H9 (cell line): ENCODE measurements around the gene PTPRF. TPM values are rescaled to one million over a fixed set of nuclear protein-coding genes. Genes with fewer than 3 reads are reported as not detected.

Experiments used
- DNase-seq: peaks from one replicate; pipeline ENCODE4 v3.0.0-alpha.2; 2017
- H2AFZ ChIP-seq: one replicate; pipeline ENCODE4 v1.6.1; 2013; ENCODE audit warnings: mild to moderate bottlenecking, low read length, control low read depth, moderate library complexity
- H2AK5ac ChIP-seq: 2 replicates; pipeline ENCODE4 v1.6.1; 2013; ENCODE audit warnings: low read length, control low read depth, mixed read lengths; ENCODE audit not compliant: insufficient read length
- H2BK120ac ChIP-seq: one replicate; pipeline ENCODE4 v1.6.1; 2013; ENCODE audit warnings: low read depth, mild to moderate bottlenecking, low read length, control low read depth, inconsistent platforms; ENCODE audit not compliant: poor library complexity, severe bottlenecking
- H2BK12ac ChIP-seq: 2 replicates; pipeline ENCODE4 v1.6.1; 2013; ENCODE audit warnings: low read length, control low read depth, mixed read lengths, low read depth; ENCODE audit not compliant: insufficient read length
- H2BK15ac ChIP-seq: 2 replicates; pipeline ENCODE4 v1.6.1; 2013; ENCODE audit warnings: low read depth, low read length, control low read depth
- H2BK20ac ChIP-seq: one replicate; pipeline ENCODE4 v1.6.1; 2013; ENCODE audit warnings: low read depth, mild to moderate bottlenecking, low read length, control low read depth, inconsistent platforms; ENCODE audit not compliant: poor library complexity, severe bottlenecking
- H2BK5ac ChIP-seq: 2 replicates; pipeline ENCODE4 v1.6.1; 2013; ENCODE audit warnings: low read length, control low read depth, mixed read lengths; ENCODE audit not compliant: insufficient read length
- H3K14ac ChIP-seq: 2 replicates; pipeline ENCODE4 v1.6.1; 2013; ENCODE audit warnings: low read length, control low read depth; ENCODE audit not compliant: insufficient read depth
- H3K18ac ChIP-seq: 2 replicates; pipeline ENCODE4 v1.6.1; 2013; ENCODE audit warnings: low read depth, mild to moderate bottlenecking, mixed read lengths, low read length, control low read depth; ENCODE audit not compliant: insufficient read length
- H3K23ac ChIP-seq: 2 replicates; pipeline ENCODE4 v1.6.1; 2013; ENCODE audit warnings: low read length, control low read depth, mixed read lengths, low read depth; ENCODE audit not compliant: insufficient read length
- H3K23me2 ChIP-seq: 2 replicates; pipeline ENCODE4 v1.6.1; 2013; ENCODE audit warnings: low read depth, mild to moderate bottlenecking, mixed read lengths, low read length, control low read depth; ENCODE audit not compliant: insufficient read length, poor library complexity, severe bottlenecking
- H3K27ac ChIP-seq: 2 replicates; pipeline ENCODE4 v1.5.1; 2013; ENCODE audit warnings: low read length, control low read depth, mixed read lengths, low read depth; ENCODE audit not compliant: insufficient read length
- H3K27me3 ChIP-seq: 2 replicates; pipeline ENCODE4 v1.6.1; 2013; ENCODE audit warnings: low read length, control low read depth, inconsistent platforms; ENCODE audit not compliant: insufficient read depth
- H3K4ac ChIP-seq: 2 replicates; pipeline ENCODE4 v1.6.1; 2013; ENCODE audit warnings: low read depth, mild to moderate bottlenecking, control low read depth, inconsistent platforms, low read length, moderate library complexity
- H3K4me1 ChIP-seq: 2 replicates; pipeline ENCODE4 v1.6.1; 2013; ENCODE audit warnings: low read length, control low read depth, inconsistent platforms; ENCODE audit not compliant: insufficient read depth
- H3K4me2 ChIP-seq: 2 replicates; pipeline ENCODE4 v1.6.1; 2013; ENCODE audit warnings: low read length, control low read depth, mixed read lengths; ENCODE audit not compliant: insufficient read length, insufficient read depth
- H3K56ac ChIP-seq: 2 replicates; pipeline ENCODE4 v1.6.1; 2013; ENCODE audit warnings: low read depth, mild to moderate bottlenecking, mixed read lengths, low read length, control low read depth; ENCODE audit not compliant: insufficient read length
- H3K79me1 ChIP-seq: 2 replicates; pipeline ENCODE4 v1.6.1; 2013; ENCODE audit warnings: low read depth, mild to moderate bottlenecking, moderate library complexity, low read length, control low read depth, inconsistent platforms; ENCODE audit not compliant: insufficient read depth, poor library complexity, severe bottlenecking
- H3K79me2 ChIP-seq: 2 replicates; pipeline ENCODE4 v1.6.1; 2013; ENCODE audit warnings: low read length, control low read depth, inconsistent platforms; ENCODE audit not compliant: insufficient read depth
- H3K9ac ChIP-seq: 2 replicates; pipeline ENCODE4 v1.6.1; 2013; ENCODE audit warnings: low read length, control low read depth, mixed read lengths; ENCODE audit not compliant: insufficient read length; ENCODE audit errors: extremely low read depth
- H3K9me3 ChIP-seq: one replicate; pipeline ENCODE4 v1.6.1; 2013; ENCODE audit warnings: low read depth, low read length, inconsistent platforms; ENCODE audit not compliant: control insufficient read depth
- H3T11ph ChIP-seq: one replicate; pipeline ENCODE4 v1.6.1; 2013; ENCODE audit warnings: mild to moderate bottlenecking, low read length, control low read depth, inconsistent platforms
- H4K20me1 ChIP-seq: one replicate; pipeline ENCODE4 v1.6.1; 2013; ENCODE audit not compliant: control insufficient read depth, insufficient read length, insufficient read depth
- H4K5ac ChIP-seq: 2 replicates; pipeline ENCODE4 v1.6.1; 2013; ENCODE audit warnings: low read depth, mild to moderate bottlenecking, mixed read lengths, low read length, control low read depth; ENCODE audit not compliant: insufficient read length
- H4K8ac ChIP-seq: replicated peaks from 2 replicates; pipeline ENCODE4 v1.6.1; 2013; ENCODE audit warnings: low read length, control low read depth, mixed read lengths, low read depth; ENCODE audit not compliant: insufficient read length
- H4K91ac ChIP-seq: 2 replicates; pipeline ENCODE4 v1.6.1; 2013; ENCODE audit warnings: low read depth, mild to moderate bottlenecking, moderate library complexity, mixed read lengths, low read length, control low read depth; ENCODE audit not compliant: insufficient read length
- H3K27ac Mint-ChIP-seq, 3 experiments: 2 replicates in 2 of 3; 3 replicates in 1 of 3; pipeline ENCODE4 v1.8.0; 2020 to 2021; ENCODE audit warnings: mixed read lengths in 3 of 3, mild to moderate bottlenecking in 1 of 3, moderate library complexity in 1 of 3
- H3K27me3 Mint-ChIP-seq: 2 replicates; pipeline ENCODE4 v1.8.0; 2021; ENCODE audit warnings: low read depth, mild to moderate bottlenecking, moderate library complexity, mixed read lengths
- H3K36me3 Mint-ChIP-seq, 3 experiments: 2 replicates in 2 of 3; 3 replicates in 1 of 3; pipeline ENCODE4 v1.8.0; 2020 to 2021; ENCODE audit warnings: low read depth in 3 of 3, mixed read lengths in 3 of 3; ENCODE audit not compliant: insufficient read depth in 1 of 3
- H3K4me1 Mint-ChIP-seq, 2 experiments: 2 replicates each; pipeline ENCODE4 v1.8.0; 2020; ENCODE audit warnings: mixed read lengths in 2 of 2
- H3K4me3 Mint-ChIP-seq, 2 experiments: 2 replicates in 1 of 2; 3 replicates in 1 of 2; pipeline ENCODE4 v1.8.0; 2020 to 2021; ENCODE audit warnings: mild to moderate bottlenecking in 2 of 2, mixed read lengths in 2 of 2, moderate library complexity in 1 of 2
- H3K9me3 Mint-ChIP-seq, 2 experiments: 2 replicates in 1 of 2; 3 replicates in 1 of 2; pipeline ENCODE4 v1.8.0; 2020; ENCODE audit warnings: mild to moderate bottlenecking in 2 of 2, mixed read lengths in 2 of 2, moderate library complexity in 1 of 2
- CTCF ChIP-seq: fragments of 200-600 bp; sonication (generic); conservative IDR thresholded peaks from 3 replicates; pipeline ENCODE4 v1.8.0; 2021; ENCODE audit warnings: antibody characterized with exemption, mild to moderate bottlenecking
- WGBS: extraction: QIAGEN DNeasy Blood & Tissue Kit; methylation state at CpG from one replicate; pipeline ENCODE4 v1.1.7; 2013; ENCODE audit warnings: missing lambda C conversion rate, low lambda C conversion rate, mixed read lengths; ENCODE audit not compliant: insufficient read length; ENCODE audit errors: extremely low coverage; 5-methylcytosine and 5-hydroxymethylcytosine counted together
- total RNA-seq: library from RNA; stranded (reverse); gene quantifications from 2 replicates; pipeline ENCODE4 v1.2.1, GENCODE V29; 2021

Gene PTPRF
- total RNA-seq, 1 experiment from 2014 or later: 193 TPM

GRCh38 chr1:43507296-43508295 lies 23.1 kb upstream of the PTPRF start:
- H3K27me3 ChIP-seq: no peaks in the 10 kb centered on the region
- H4K20me1 ChIP-seq: no peaks in the 10 kb centered on the region
- no peak overlapping the region for H2BK15ac ChIP-seq
- H3K56ac ChIP-seq: no peak overlapping the region
- H3K4ac ChIP-seq: no peak overlapping the region
- no peak overlapping the region for H4K91ac ChIP-seq
- H3K14ac ChIP-seq: no peak overlapping the region
- no peak for TF ChIP-seq CTCF
- Mint-ChIP-seq H3K9me3 (peaks cover 0 to 3% of the 10 kb centered on the region in 2 experiments; a peak in 2 of 5 replicates), H3K4me1 (peaks cover 18 to 20% of the 10 kb centered on the region in 2 experiments), H3K27me3 (peaks cover 5% of the 10 kb centered on the region), H3K4me3 (no peak overlapping the region), H3K27ac (no peak overlapping the region), H3K36me3 (peaks cover 0 to 2% (median 0%) of the 10 kb centered on the region in 3 experiments; a peak in 2 of 7 replicates)
- H3T11ph ChIP-seq: no peak overlapping the region
- no peak overlapping the region for H3K23ac ChIP-seq
- no peak overlapping the region for H3K18ac ChIP-seq
- H3K79me2 ChIP-seq: no peaks in the 10 kb centered on the region
- no peaks in the 10 kb centered on the region for H3K79me1 ChIP-seq
- no peak overlapping the region for H2AK5ac ChIP-seq
- no peaks in the 10 kb centered on the region for H3K23me2 ChIP-seq
- H4K8ac ChIP-seq: no peak overlapping the region
- H3K9me3 ChIP-seq: no peaks in the 10 kb centered on the region
- no peak overlapping the region for H2BK12ac ChIP-seq
- H3K4me1 ChIP-seq: no peaks in the 10 kb centered on the region; the same call in 1 of the 2 replicates
- H2BK5ac ChIP-seq: no peak overlapping the region
- no peak overlapping the region for H2BK120ac ChIP-seq
- H3K9ac ChIP-seq: no peak overlapping the region
- H3K4me2 ChIP-seq: no peak overlapping the region
- no peak for DNase-seq
- no peak overlapping the region for H2BK20ac ChIP-seq
- no peak overlapping the region for H2AFZ ChIP-seq
- no peak overlapping the region for H3K27ac ChIP-seq
- H4K5ac ChIP-seq: no peak overlapping the region
- no CpG with 5 or more reads among the region's 5 CpGs for WGBS
